Measurements from ENCODE around the gene NR2C2AP. TPM values are rescaled to one million over a fixed set of nuclear protein-coding genes. Genes with fewer than 3 reads are reported as not detected.
A peak's percentile ranks its signal among the peaks of the same experiment; 100 is the strongest.

Gene NR2C2AP
- total and polyA plus RNA-seq, 4 donors = 9.8 to 21.8 (median 12.3) TPM

- Histone ChIP-seq H3K4me3 (ENCODE audit: low read length in 2 of 2) (no peak overlapping the region), H3K27me3 (ENCODE audit: control insufficient read depth in 1 of 2, insufficient read depth in 2 of 2, low read length in 1 of 2) (no peaks in the 10 kb centered on the region), H3K9me3 (ENCODE audit: control insufficient read depth, low read length) (peaks cover 10% of the 10 kb centered on the region), H3K27ac (ENCODE audit: low read depth in 1 of 2, low read length in 2 of 2) (no peak overlapping the region), H3K4me1 (ENCODE audit: control insufficient read depth in 1 of 2, insufficient read depth in 2 of 2, low read length in 2 of 2) (no peaks in the 10 kb centered on the region), H3K36me3 (ENCODE audit: control insufficient read depth in 1 of 2, insufficient read depth in 2 of 2, low read length in 1 of 2) (no peaks in the 10 kb centered on the region)
- DNase-seq = no peak
- intact Hi-C loops (cut with DNase I) = no loop called here
- WGBS, 2 donors = 82 to 83% methylated on average over 9 of the region's 9 CpGs
- ATAC-seq (ENCODE audit: low FRiP score) = no peak
Observed at GRCh38 chr19:19230999-19231398, 27.8 kb upstream of the NR2C2AP start.

GRCh38 chr19:19229701-19230100, 26.5 kb upstream of the NR2C2AP start:
- Histone ChIP-seq H3K4me1 (ENCODE audit: control insufficient read depth in 1 of 2, insufficient read depth in 2 of 2, low read length in 2 of 2) (no peaks in the 10 kb centered on the region), H3K36me3 (ENCODE audit: control insufficient read depth in 1 of 2, insufficient read depth in 2 of 2, low read length in 1 of 2) (no peaks in the 10 kb centered on the region), H3K27ac (ENCODE audit: low read depth in 1 of 2, low read length in 2 of 2) (no peak overlapping the region), H3K9me3 (ENCODE audit: control insufficient read depth, low read length) (peaks cover 6% of the 10 kb centered on the region), H3K4me3 (ENCODE audit: low read length in 2 of 2) (no peak overlapping the region), H3K27me3 (ENCODE audit: control insufficient read depth in 1 of 2, insufficient read depth in 2 of 2, low read length in 1 of 2) (no peaks in the 10 kb centered on the region)
- WGBS, 2 donors = 77 to 80% methylated on average over 3 of the region's 3 CpGs
- intact Hi-C loops (cut with DNase I) = no loop called here
- ATAC-seq (ENCODE audit: low FRiP score) (no peak), DNase-seq (no peak)

- DNase-seq (no peak), ATAC-seq (ENCODE audit: low FRiP score) (no peak)
- H3K4me1 ChIP-seq (ENCODE audit: control insufficient read depth in 1 of 2, insufficient read depth in 2 of 2, low read length in 2 of 2) = no peaks in the 10 kb centered on the region
- H3K4me3 ChIP-seq (ENCODE audit: low read length in 2 of 2) = no peak overlapping the region
- H3K36me3 ChIP-seq (ENCODE audit: control insufficient read depth in 1 of 2, insufficient read depth in 2 of 2, low read length in 1 of 2) = no peaks in the 10 kb centered on the region
- H3K27ac ChIP-seq (ENCODE audit: low read depth in 1 of 2, low read length in 2 of 2) = no peak overlapping the region
- intact Hi-C loops (cut with DNase I) = no loop called here
- H3K27me3 ChIP-seq (ENCODE audit: control insufficient read depth in 1 of 2, insufficient read depth in 2 of 2, low read length in 1 of 2) = no peaks in the 10 kb centered on the region
- no peaks in the 10 kb centered on the region for H3K9me3 ChIP-seq (ENCODE audit: control insufficient read depth, low read length)
- 78 to 79% methylated on average over 4 of the region's 4 CpGs for WGBS, 2 donors
Observed at GRCh38 chr19:19227217-19227616, 24.0 kb upstream of the NR2C2AP start.

- no peak for ATAC-seq (ENCODE audit: low FRiP score)
- Histone ChIP-seq H3K27me3 (ENCODE audit: control insufficient read depth in 1 of 2, insufficient read depth in 2 of 2, low read length in 1 of 2) (no peaks in the 10 kb centered on the region), H3K36me3 (ENCODE audit: control insufficient read depth in 1 of 2, insufficient read depth in 2 of 2, low read length in 1 of 2) (no peaks in the 10 kb centered on the region), H3K9me3 (ENCODE audit: control insufficient read depth, low read length) (no peaks in the 10 kb centered on the region), H3K27ac (ENCODE audit: low read depth in 1 of 2, low read length in 2 of 2) (no peak overlapping the region), H3K4me1 (ENCODE audit: control insufficient read depth in 1 of 2, insufficient read depth in 2 of 2, low read length in 2 of 2) (no peaks in the 10 kb centered on the region), H3K4me3 (ENCODE audit: low read length in 2 of 2) (no peak overlapping the region)
- DNase-seq = no peak
- 49 to 54% methylated on average over 10 of the region's 10 CpGs for WGBS, 2 donors
- intact Hi-C loops (cut with DNase I) = no loop called here
Observed at GRCh38 chr19:19226663-19227062, 23.4 kb upstream of the NR2C2AP start.

GRCh38 chr19:19226204-19226603, 23.0 kb upstream of the NR2C2AP start:
- no peak for ATAC-seq (ENCODE audit: low FRiP score)
- Histone ChIP-seq H3K27ac (ENCODE audit: low read depth in 1 of 2, low read length in 2 of 2) (no peak overlapping the region), H3K36me3 (ENCODE audit: control insufficient read depth in 1 of 2, insufficient read depth in 2 of 2, low read length in 1 of 2) (no peaks in the 10 kb centered on the region), H3K4me3 (ENCODE audit: low read length in 2 of 2) (no peak overlapping the region), H3K27me3 (ENCODE audit: control insufficient read depth in 1 of 2, insufficient read depth in 2 of 2, low read length in 1 of 2) (no peaks in the 10 kb centered on the region), H3K4me1 (ENCODE audit: control insufficient read depth in 1 of 2, insufficient read depth in 2 of 2, low read length in 2 of 2) (no peaks in the 10 kb centered on the region), H3K9me3 (ENCODE audit: control insufficient read depth, low read length) (no peaks in the 10 kb centered on the region)
- 74 to 81% methylated on average over 5 of the region's 5 CpGs for WGBS, 2 donors
- no peak for DNase-seq
- intact Hi-C loops (cut with DNase I) = no loop called here

- H3K27ac ChIP-seq (ENCODE audit: low read depth in 1 of 2, low read length in 2 of 2) = no peak overlapping the region
- intact Hi-C loops (cut with DNase I) = no loop called here
- no peaks in the 10 kb centered on the region for H3K27me3 ChIP-seq (ENCODE audit: control insufficient read depth in 1 of 2, insufficient read depth in 2 of 2, low read length in 1 of 2)
- DNase-seq (peak; percentile 71 to 87), ATAC-seq (ENCODE audit: low FRiP score) (no peak)
- no peaks in the 10 kb centered on the region for H3K9me3 ChIP-seq (ENCODE audit: control insufficient read depth, low read length)
- H3K36me3 ChIP-seq (ENCODE audit: control insufficient read depth in 1 of 2, insufficient read depth in 2 of 2, low read length in 1 of 2) = no peaks in the 10 kb centered on the region
- 1 to 2% methylated on average over 56 to 59 of the region's 59 CpGs for WGBS, 2 donors
- H3K4me1 ChIP-seq (ENCODE audit: control insufficient read depth in 1 of 2, insufficient read depth in 2 of 2, low read length in 2 of 2) = no peaks in the 10 kb centered on the region
- peak overlapping the region in 1 of 2 donors; percentile 17 for H3K4me3 ChIP-seq (ENCODE audit: low read length in 2 of 2)
Observed at GRCh38 chr19:19224852-19225494, 21.8 kb upstream of the NR2C2AP start.

GRCh38 chr19:19224150-19224851, 21.1 kb upstream of the NR2C2AP start:
- ATAC-seq (ENCODE audit: low FRiP score) (no peak), DNase-seq (no peak)
- Histone ChIP-seq H3K27me3 (ENCODE audit: control insufficient read depth in 1 of 2, insufficient read depth in 2 of 2, low read length in 1 of 2) (no peaks in the 10 kb centered on the region), H3K4me3 (ENCODE audit: low read length in 2 of 2) (no peak overlapping the region), H3K36me3 (ENCODE audit: control insufficient read depth in 1 of 2, insufficient read depth in 2 of 2, low read length in 1 of 2) (no peaks in the 10 kb centered on the region), H3K9me3 (ENCODE audit: control insufficient read depth, low read length) (no peaks in the 10 kb centered on the region), H3K4me1 (ENCODE audit: control insufficient read depth in 1 of 2, insufficient read depth in 2 of 2, low read length in 2 of 2) (no peaks in the 10 kb centered on the region), H3K27ac (ENCODE audit: low read depth in 1 of 2, low read length in 2 of 2) (no peak overlapping the region)
- WGBS, 2 donors = 64 to 66% methylated on average over 17 of the region's 17 CpGs
- intact Hi-C loops (cut with DNase I) = no loop called here

- H3K4me1 ChIP-seq (ENCODE audit: control insufficient read depth in 1 of 2, insufficient read depth in 2 of 2, low read length in 2 of 2) = no peaks in the 10 kb centered on the region
- H3K27me3 ChIP-seq (ENCODE audit: control insufficient read depth in 1 of 2, insufficient read depth in 2 of 2, low read length in 1 of 2) = no peaks in the 10 kb centered on the region
- H3K27ac ChIP-seq (ENCODE audit: low read depth in 1 of 2, low read length in 2 of 2) = no peak overlapping the region
- no peak for ATAC-seq (ENCODE audit: low FRiP score)
- intact Hi-C loops (cut with DNase I) = no loop called here
- H3K4me3 ChIP-seq (ENCODE audit: low read length in 2 of 2) = no peak overlapping the region
- H3K9me3 ChIP-seq (ENCODE audit: control insufficient read depth, low read length) = no peaks in the 10 kb centered on the region
- 80 to 81% methylated on average over 6 of the region's 6 CpGs for WGBS, 2 donors
- no peaks in the 10 kb centered on the region for H3K36me3 ChIP-seq (ENCODE audit: control insufficient read depth in 1 of 2, insufficient read depth in 2 of 2, low read length in 1 of 2)
- no peak for DNase-seq
Observed at GRCh38 chr19:19223636-19224035, 20.4 kb upstream of the NR2C2AP start.

GRCh38 chr19:19223060-19223459, 19.8 kb upstream of the NR2C2AP start:
- no peak for ATAC-seq (ENCODE audit: low FRiP score)
- H3K36me3 ChIP-seq (ENCODE audit: control insufficient read depth in 1 of 2, insufficient read depth in 2 of 2, low read length in 1 of 2) = no peaks in the 10 kb centered on the region
- WGBS, 2 donors = 79 to 88% methylated on average over 5 of the region's 5 CpGs
- no peaks in the 10 kb centered on the region for H3K27me3 ChIP-seq (ENCODE audit: control insufficient read depth in 1 of 2, insufficient read depth in 2 of 2, low read length in 1 of 2)
- no peaks in the 10 kb centered on the region for H3K9me3 ChIP-seq (ENCODE audit: control insufficient read depth, low read length)
- H3K27ac ChIP-seq (ENCODE audit: low read depth in 1 of 2, low read length in 2 of 2) = no peak overlapping the region
- H3K4me3 ChIP-seq (ENCODE audit: low read length in 2 of 2) = no peak overlapping the region
- H3K4me1 ChIP-seq (ENCODE audit: control insufficient read depth in 1 of 2, insufficient read depth in 2 of 2, low read length in 2 of 2) = no peaks in the 10 kb centered on the region
- intact Hi-C loops (cut with DNase I) = no loop called here
- no peak for DNase-seq

Data from aorta (tissue), 5 donors.